Ascending aorta (tissue), 2 donors: ENCODE data around the gene IL4R. TPM values are rescaled to one million over a fixed set of nuclear protein-coding genes. Genes with fewer than 3 reads are reported as not detected.
A peak's percentile ranks its signal among the peaks of the same experiment; 100 is the strongest.

Experiments used
- DNase-seq, 2 donors: peaks; one replicate each; pipeline ENCODE4 v3.0.0-alpha.2; 2019; ENCODE audit warnings: low spot score in 2 of 2
- H3K27ac ChIP-seq, 2 donors: fragments of 200-600 bp; sonication (generic); one replicate each; pipeline ENCODE4 v1.5.1; 2016 to 2017; ENCODE audit warnings: mild to moderate bottlenecking in 1 of 2
- H3K27me3 ChIP-seq: fragments of 200-600 bp; sonication (generic); one replicate; pipeline ENCODE4 v1.5.1; 2017
- H3K36me3 ChIP-seq, 2 donors: fragments of 200-600 bp; sonication (generic); one replicate each; pipeline ENCODE4 v1.5.1; 2016
- H3K4me1 ChIP-seq, 2 donors: fragments of 200-600 bp; sonication (generic); one replicate each; pipeline ENCODE4 v1.5.1; 2016 to 2017; ENCODE audit warnings: mild to moderate bottlenecking in 1 of 2
- H3K4me3 ChIP-seq, 2 donors: fragments of 200-600 bp; sonication (generic); one replicate each; pipeline ENCODE4 v1.5.1; 2016 to 2017; ENCODE audit warnings: mild to moderate bottlenecking in 1 of 2
- H3K9me3 ChIP-seq, 2 donors: fragments of 200-600 bp; sonication (generic); one replicate each; pipeline ENCODE4 v1.5.1; 2016
- intact Hi-C: fragments of 100-400 bp; cut with DNase I; formaldehyde crosslinking; loops from one replicate; pipeline ENCODE4 v1.15.1; 2023
- total RNA-seq: library from RNA; depleted of rRNA; stranded (reverse); fragments of >200 nt; gene quantifications from one replicate; pipeline ENCODE4 v1.1.0, GENCODE V29; 2016
- TF ChIP-seq, protein P1 (sequence below), 3 experiments: fragments of 200-600 bp in 2 of 3; fragments of 450-650 bp in 1 of 3; sonication (generic) in 2 of 3; IDR thresholded peaks; one replicate each; pipeline ENCODE4 v1.5.1; 2016 to 2019; ENCODE audit warnings: antibody characterized with exemption in 3 of 3, mild to moderate bottlenecking in 1 of 3, moderate library complexity in 1 of 3

Gene IL4R
- total RNA-seq, 1 donor from 2014 or later = 88.7 TPM

DNA sequence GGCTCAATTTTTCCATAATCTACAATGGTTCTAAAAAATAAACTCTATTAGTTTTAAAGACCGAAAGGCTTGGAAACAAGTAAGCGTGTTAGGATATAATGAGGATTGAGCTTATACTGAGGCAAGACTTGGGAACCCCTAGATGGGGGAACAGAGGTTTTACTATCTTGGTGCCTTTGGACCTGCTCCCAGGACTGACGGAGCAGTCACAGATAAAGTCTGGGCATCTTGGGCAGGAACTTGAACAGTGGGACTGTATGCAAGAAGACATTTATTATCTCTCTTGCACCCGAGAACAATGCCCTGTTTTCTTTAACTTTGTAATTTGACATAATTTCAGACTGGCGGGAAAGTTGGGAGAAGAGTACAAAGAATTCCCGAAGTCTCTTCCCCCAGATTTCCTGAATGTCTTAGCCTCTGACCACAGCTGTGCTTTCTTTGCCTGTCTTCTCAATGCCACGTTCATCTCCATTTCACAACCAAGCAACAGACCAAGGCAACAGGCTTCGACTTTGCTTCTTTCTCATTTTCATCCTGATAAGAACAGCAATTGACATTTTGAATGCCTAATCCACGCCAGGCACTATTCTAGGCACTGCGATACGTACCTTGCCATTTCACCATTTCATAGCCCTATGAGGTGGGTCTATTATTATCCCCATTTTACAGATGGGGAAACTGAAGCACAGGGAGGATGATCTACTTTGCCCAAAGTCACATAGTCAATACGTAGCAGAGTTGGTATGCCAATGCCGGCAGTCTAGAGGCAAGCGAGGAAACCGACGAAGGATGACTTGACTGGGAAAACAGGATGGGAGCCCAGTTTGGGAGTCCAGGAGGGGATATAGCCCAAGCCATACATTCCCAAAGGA is 3.0 kb upstream of the IL4R start:
- TF ChIP-seq, protein P1, sequence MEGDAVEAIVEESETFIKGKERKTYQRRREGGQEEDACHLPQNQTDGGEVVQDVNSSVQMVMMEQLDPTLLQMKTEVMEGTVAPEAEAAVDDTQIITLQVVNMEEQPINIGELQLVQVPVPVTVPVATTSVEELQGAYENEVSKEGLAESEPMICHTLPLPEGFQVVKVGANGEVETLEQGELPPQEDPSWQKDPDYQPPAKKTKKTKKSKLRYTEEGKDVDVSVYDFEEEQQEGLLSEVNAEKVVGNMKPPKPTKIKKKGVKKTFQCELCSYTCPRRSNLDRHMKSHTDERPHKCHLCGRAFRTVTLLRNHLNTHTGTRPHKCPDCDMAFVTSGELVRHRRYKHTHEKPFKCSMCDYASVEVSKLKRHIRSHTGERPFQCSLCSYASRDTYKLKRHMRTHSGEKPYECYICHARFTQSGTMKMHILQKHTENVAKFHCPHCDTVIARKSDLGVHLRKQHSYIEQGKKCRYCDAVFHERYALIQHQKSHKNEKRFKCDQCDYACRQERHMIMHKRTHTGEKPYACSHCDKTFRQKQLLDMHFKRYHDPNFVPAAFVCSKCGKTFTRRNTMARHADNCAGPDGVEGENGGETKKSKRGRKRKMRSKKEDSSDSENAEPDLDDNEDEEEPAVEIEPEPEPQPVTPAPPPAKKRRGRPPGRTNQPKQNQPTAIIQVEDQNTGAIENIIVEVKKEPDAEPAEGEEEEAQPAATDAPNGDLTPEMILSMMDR (IDR thresholded peaks at IDR 0.05) = no peak
- no peak overlapping the region for H3K4me3 ChIP-seq
- intact Hi-C loops = loop anchor here (5.0 to 10.0 kb wide), 2 partner anchors 54 to 74 kb away; no protein-coding TSS in a partner anchor
- H3K9me3 ChIP-seq = no peaks in the 10 kb centered on the region
- H3K27ac ChIP-seq = no peak overlapping the region
- no peaks in the 10 kb centered on the region for H3K27me3 ChIP-seq
- H3K4me1 ChIP-seq = peaks cover 3% of the 10 kb centered on the region in 2 donors
- no peaks in the 10 kb centered on the region for H3K36me3 ChIP-seq
- no peak for DNase-seq

DNA sequence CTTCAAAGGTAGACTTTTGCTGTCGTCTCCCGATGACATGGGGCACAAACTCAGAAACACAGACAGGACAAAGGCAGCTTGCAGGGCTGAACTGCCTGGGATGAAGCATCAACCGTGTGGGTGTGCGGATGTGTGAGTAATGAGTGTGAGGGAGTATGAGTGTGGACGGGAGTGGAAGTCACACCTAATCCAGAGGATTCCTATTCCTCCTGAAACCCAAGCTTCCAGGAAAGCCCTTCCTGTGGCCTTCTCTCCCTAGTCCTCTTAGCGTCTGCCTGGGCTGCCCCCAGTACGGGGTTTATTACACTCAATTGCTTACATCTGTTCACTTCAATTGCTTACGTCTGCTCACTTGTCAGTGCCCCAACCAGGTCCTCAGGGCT is 2.3 kb upstream of the IL4R start:
- H3K4me3 ChIP-seq = no peak overlapping the region
- no peaks in the 10 kb centered on the region for H3K27me3 ChIP-seq
- DNase-seq = peak in 1 of 2 donors; percentile 54
- no peaks in the 10 kb centered on the region for H3K9me3 ChIP-seq
- H3K36me3 ChIP-seq = no peaks in the 10 kb centered on the region
- H3K27ac ChIP-seq = no peak overlapping the region
- intact Hi-C loops = loop anchor here (5.0 to 10.0 kb wide), 2 partner anchors 53 to 74 kb away; no protein-coding TSS in a partner anchor
- peaks cover 3 to 8% of the 10 kb centered on the region in 2 donors for H3K4me1 ChIP-seq
- TF ChIP-seq, protein P1 (IDR thresholded peaks at IDR 0.05) = no peak

DNA sequence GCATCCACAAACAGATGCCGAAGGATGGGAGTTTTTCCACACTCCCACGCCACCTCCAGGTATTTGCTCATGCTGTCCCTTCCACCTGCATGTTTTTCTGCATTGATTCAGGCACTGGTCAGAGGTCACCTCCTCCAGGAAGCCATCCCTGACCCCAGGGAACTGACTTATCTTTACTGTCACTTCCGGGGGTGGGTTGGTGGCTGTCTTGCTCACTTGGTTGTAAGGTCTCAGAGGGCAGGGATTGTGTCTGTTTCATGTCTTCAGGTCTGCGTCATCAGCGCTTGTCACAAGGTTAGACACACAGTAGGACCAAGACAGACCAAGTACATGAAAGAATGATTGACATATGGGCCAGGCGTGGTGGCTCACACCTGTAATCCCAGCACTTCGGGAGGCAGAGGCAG is 1.9 kb upstream of the IL4R start:
- H3K36me3 ChIP-seq = no peaks in the 10 kb centered on the region
- H3K27ac ChIP-seq = no peak overlapping the region
- H3K27me3 ChIP-seq = no peaks in the 10 kb centered on the region
- no peak overlapping the region for H3K4me3 ChIP-seq
- DNase-seq = peak in 1 of 2 donors; percentile 50
- peaks cover 3 to 10% of the 10 kb centered on the region in 2 donors for H3K4me1 ChIP-seq
- H3K9me3 ChIP-seq = no peaks in the 10 kb centered on the region
- intact Hi-C loops = loop anchor here (5.0 to 10.0 kb wide), 2 partner anchors 53 to 75 kb away; no protein-coding TSS in a partner anchor
- TF ChIP-seq, protein P1 (IDR thresholded peaks at IDR 0.05) = no peak

DNA sequence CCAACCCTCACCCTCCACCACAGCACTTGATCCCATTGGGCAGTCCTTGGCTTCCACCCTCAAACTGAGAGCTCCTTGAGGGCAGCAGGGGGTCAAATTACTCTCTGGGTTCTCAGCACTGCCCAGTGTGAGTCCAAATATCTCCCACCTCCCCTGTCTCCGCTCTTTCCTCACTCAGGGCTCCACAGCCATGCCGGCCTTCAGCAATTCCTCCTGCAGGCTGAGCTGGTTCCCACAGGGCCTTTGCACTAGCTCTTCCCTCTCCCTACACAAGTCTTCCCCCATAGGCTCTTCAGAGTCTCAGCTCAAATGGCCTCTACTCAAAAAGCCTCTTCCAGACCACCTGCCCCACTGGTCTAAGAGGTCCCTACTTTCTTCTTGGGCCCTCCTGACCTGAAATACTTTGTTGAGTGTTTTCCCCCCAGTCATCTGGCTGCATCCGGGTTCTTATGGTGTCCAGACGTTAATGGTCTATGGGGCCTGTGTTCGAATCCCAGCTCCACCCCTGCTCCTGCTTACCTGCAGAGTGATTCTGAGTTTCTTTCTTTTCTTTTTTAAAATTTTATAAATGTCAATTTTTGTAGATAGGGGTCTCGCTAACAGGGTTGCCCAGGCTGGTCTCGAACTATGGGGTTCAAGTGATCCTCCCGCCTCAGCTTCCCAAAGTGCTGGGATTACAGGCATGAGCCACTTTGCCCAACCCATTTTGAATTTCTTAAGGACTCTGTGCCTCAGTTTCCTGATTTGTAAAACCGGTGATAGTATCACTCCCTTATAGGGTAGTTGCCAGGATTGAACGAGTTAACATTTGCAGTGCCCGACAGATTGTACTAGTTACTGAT is 973 bp upstream of the IL4R start:
- intact Hi-C loops = loop anchor here (5.0 to 10.0 kb wide), 2 partner anchors 52 to 76 kb away; no protein-coding TSS in a partner anchor
- H3K27me3 ChIP-seq = no peaks in the 10 kb centered on the region
- H3K4me1 ChIP-seq = peaks cover 3 to 15% of the 10 kb centered on the region in 2 donors
- DNase-seq = peak in 1 of 2 donors; percentile 52
- H3K27ac ChIP-seq = peak overlapping the region; percentile 93 to 98
- TF ChIP-seq, protein P1 (IDR thresholded peaks at IDR 0.05) = no peak
- no peaks in the 10 kb centered on the region for H3K9me3 ChIP-seq
- peak overlapping the region; percentile 85 to 90 for H3K4me3 ChIP-seq
- H3K36me3 ChIP-seq = no peaks in the 10 kb centered on the region

DNA sequence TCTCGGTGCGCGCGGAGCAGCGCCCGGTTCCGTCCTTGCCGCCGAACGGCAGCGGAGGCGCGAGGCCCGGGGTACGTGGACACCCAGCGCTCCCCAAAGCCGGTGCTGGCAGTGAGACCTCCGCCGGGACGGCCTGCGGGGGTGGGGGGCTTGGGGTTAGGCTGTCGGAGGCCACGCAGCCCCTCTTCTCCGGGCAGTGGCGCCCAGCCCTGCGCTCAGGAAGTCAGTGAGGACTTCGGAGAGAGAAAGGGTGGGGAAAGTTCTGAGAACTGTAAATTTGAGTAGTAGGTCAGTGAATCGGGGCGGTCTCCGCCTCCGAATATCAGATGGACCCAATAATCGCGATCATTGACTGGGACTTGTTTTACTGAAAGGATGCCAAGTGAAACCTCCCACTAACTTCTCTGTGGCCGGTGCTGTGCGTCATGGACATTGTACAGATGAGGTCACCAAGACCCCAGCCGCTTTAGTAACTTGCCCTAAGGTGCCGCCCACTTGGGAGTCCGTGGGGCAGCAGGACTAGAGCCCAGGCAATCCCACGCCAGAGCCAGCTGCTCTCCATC is 468 bp downstream of the IL4R start:
- intact Hi-C loops = loop anchor here (5.0 to 10.0 kb wide), 2 partner anchors 51 to 77 kb away; no protein-coding TSS in a partner anchor
- no peaks in the 10 kb centered on the region for H3K27me3 ChIP-seq
- H3K27ac ChIP-seq = peak overlapping the region; percentile 93 to 98
- TF ChIP-seq, protein P1 (IDR thresholded peaks at IDR 0.05) = no peak
- no peaks in the 10 kb centered on the region for H3K36me3 ChIP-seq
- H3K9me3 ChIP-seq = no peaks in the 10 kb centered on the region
- H3K4me1 ChIP-seq = peaks cover 3 to 18% of the 10 kb centered on the region in 2 donors
- DNase-seq = peak; percentile 48 to 89
- peak overlapping the region; percentile 85 to 90 for H3K4me3 ChIP-seq
